NB4 (cell line): ENCODE data around the gene CTSA.

Source experiments
- MYC ChIP-seq: IDR thresholded peaks from 2 replicates; pipeline ENCODE4 v1.6.1; 2011; ENCODE audit warnings: low read depth, low read length
- POLR2A ChIP-seq: IDR thresholded peaks from 2 replicates; pipeline ENCODE4 v1.6.1; 2011; ENCODE audit warnings: mild to moderate bottlenecking; ENCODE audit not compliant: insufficient read length; ENCODE audit errors: extremely low read depth
- TF ChIP-seq, protein P1 (sequence below): IDR thresholded peaks from one replicate; pipeline ENCODE4 v1.5.1; 2012; ENCODE audit warnings: low read depth, low read length
- TF ChIP-seq, protein P2 (sequence below): IDR thresholded peaks from 2 replicates; pipeline ENCODE4 v1.6.1; 2011; ENCODE audit warnings: low read depth, low read length

DNA sequence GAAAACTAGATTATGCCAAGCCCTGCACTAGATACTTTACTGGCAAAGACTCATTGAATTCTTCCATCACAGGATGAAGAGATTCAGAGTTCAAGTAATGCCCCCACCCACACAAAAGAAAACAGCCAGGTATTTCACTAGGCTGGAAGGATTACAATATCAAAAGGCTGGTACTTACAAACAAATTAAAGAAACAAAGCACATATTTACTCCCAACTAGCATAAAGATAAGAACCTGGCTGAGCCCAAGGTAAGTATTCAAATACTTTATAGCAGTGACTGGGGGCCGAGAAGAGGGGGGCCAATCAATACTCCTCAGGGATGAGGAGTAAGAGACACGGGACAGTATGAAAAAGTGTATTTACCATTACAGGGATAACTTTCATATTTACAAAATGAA, 37.7 kb upstream of the CTSA start:
- TF ChIP-seq, protein P1, sequence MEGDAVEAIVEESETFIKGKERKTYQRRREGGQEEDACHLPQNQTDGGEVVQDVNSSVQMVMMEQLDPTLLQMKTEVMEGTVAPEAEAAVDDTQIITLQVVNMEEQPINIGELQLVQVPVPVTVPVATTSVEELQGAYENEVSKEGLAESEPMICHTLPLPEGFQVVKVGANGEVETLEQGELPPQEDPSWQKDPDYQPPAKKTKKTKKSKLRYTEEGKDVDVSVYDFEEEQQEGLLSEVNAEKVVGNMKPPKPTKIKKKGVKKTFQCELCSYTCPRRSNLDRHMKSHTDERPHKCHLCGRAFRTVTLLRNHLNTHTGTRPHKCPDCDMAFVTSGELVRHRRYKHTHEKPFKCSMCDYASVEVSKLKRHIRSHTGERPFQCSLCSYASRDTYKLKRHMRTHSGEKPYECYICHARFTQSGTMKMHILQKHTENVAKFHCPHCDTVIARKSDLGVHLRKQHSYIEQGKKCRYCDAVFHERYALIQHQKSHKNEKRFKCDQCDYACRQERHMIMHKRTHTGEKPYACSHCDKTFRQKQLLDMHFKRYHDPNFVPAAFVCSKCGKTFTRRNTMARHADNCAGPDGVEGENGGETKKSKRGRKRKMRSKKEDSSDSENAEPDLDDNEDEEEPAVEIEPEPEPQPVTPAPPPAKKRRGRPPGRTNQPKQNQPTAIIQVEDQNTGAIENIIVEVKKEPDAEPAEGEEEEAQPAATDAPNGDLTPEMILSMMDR: no peak
- TF ChIP-seq MYC (no peak), POLR2A (no peak)
- TF ChIP-seq, protein P2, sequence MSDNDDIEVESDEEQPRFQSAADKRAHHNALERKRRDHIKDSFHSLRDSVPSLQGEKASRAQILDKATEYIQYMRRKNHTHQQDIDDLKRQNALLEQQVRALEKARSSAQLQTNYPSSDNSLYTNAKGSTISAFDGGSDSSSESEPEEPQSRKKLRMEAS: no peak
